ENCODE measurements around the gene CTNNA3. TPM values are rescaled to one million over a fixed set of nuclear protein-coding genes. Genes with fewer than 3 reads are reported as not detected.

The CTNNA3 gene
- polyA plus RNA-seq, 1 donor from 2014 or later, result 0.14 TPM

- no peaks in the 10 kb centered on the region for H3K27me3 ChIP-seq (ENCODE audit: insufficient read depth, low read depth, low read length)
- H3K27ac ChIP-seq (ENCODE audit: low read length), result no peak overlapping the region
- no peaks in the 10 kb centered on the region for H3F3A ChIP-seq (ENCODE audit: insufficient read depth, low read length, poor library complexity, severe bottlenecking)
- no peak for TF ChIP-seq POLR2AphosphoS5 (IDR thresholded peaks at IDR 0.05)
- no peak for TF ChIP-seq MXI1 (conservative IDR thresholded peaks at IDR 0.05; ENCODE audit: poor library complexity, severe bottlenecking)
- TF ChIP-seq TAF1 (IDR thresholded peaks at IDR 0.05; ENCODE audit: low read depth), result no peak
- TF ChIP-seq, protein P1, sequence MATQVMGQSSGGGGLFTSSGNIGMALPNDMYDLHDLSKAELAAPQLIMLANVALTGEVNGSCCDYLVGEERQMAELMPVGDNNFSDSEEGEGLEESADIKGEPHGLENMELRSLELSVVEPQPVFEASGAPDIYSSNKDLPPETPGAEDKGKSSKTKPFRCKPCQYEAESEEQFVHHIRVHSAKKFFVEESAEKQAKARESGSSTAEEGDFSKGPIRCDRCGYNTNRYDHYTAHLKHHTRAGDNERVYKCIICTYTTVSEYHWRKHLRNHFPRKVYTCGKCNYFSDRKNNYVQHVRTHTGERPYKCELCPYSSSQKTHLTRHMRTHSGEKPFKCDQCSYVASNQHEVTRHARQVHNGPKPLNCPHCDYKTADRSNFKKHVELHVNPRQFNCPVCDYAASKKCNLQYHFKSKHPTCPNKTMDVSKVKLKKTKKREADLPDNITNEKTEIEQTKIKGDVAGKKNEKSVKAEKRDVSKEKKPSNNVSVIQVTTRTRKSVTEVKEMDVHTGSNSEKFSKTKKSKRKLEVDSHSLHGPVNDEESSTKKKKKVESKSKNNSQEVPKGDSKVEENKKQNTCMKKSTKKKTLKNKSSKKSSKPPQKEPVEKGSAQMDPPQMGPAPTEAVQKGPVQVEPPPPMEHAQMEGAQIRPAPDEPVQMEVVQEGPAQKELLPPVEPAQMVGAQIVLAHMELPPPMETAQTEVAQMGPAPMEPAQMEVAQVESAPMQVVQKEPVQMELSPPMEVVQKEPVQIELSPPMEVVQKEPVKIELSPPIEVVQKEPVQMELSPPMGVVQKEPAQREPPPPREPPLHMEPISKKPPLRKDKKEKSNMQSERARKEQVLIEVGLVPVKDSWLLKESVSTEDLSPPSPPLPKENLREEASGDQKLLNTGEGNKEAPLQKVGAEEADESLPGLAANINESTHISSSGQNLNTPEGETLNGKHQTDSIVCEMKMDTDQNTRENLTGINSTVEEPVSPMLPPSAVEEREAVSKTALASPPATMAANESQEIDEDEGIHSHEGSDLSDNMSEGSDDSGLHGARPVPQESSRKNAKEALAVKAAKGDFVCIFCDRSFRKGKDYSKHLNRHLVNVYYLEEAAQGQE (IDR thresholded peaks at IDR 0.05; ENCODE audit: borderline replicate concordance), result no peak
- no peak for TF ChIP-seq EP300 (conservative IDR thresholded peaks at IDR 0.05; ENCODE audit: poor library complexity, severe bottlenecking)
- no peak for TF ChIP-seq EZH2 (IDR thresholded peaks at IDR 0.05; ENCODE audit: borderline replicate concordance, insufficient read depth, low read length, poor library complexity, severe bottlenecking)
- TF ChIP-seq RAD21 (conservative IDR thresholded peaks at IDR 0.05), result no peak
- no peak for TF ChIP-seq SMC3 (conservative IDR thresholded peaks at IDR 0.05; ENCODE audit: poor library complexity)
- TF ChIP-seq, protein P2, sequence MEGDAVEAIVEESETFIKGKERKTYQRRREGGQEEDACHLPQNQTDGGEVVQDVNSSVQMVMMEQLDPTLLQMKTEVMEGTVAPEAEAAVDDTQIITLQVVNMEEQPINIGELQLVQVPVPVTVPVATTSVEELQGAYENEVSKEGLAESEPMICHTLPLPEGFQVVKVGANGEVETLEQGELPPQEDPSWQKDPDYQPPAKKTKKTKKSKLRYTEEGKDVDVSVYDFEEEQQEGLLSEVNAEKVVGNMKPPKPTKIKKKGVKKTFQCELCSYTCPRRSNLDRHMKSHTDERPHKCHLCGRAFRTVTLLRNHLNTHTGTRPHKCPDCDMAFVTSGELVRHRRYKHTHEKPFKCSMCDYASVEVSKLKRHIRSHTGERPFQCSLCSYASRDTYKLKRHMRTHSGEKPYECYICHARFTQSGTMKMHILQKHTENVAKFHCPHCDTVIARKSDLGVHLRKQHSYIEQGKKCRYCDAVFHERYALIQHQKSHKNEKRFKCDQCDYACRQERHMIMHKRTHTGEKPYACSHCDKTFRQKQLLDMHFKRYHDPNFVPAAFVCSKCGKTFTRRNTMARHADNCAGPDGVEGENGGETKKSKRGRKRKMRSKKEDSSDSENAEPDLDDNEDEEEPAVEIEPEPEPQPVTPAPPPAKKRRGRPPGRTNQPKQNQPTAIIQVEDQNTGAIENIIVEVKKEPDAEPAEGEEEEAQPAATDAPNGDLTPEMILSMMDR (IDR thresholded peaks at IDR 0.05; ENCODE audit: poor library complexity, severe bottlenecking), result no peak
- no peaks in the 10 kb centered on the region for H3K79me2 ChIP-seq (replicated peaks; ENCODE audit: insufficient read depth, low read length)
- H2AFZ ChIP-seq (ENCODE audit: low read depth, low read length), result no peak overlapping the region
- no peaks in the 10 kb centered on the region for H3K9me2 ChIP-seq (ENCODE audit: insufficient read depth, low read length)
- no peak overlapping the region for H3K9ac ChIP-seq (ENCODE audit: low read length)
- H3K9me3 ChIP-seq (ENCODE audit: low read length), result no peaks in the 10 kb centered on the region
- no peak overlapping the region for H3K4me3 ChIP-seq (ENCODE audit: low read length)
- H3K36me3 ChIP-seq (ENCODE audit: insufficient read depth, low read length), result no peaks in the 10 kb centered on the region
- H3K4me2 ChIP-seq (ENCODE audit: low read length), result no peak overlapping the region
- no peaks in the 10 kb centered on the region for H4K20me1 ChIP-seq (ENCODE audit: insufficient read depth)
Measured at GRCh38 chr10:66414943-66415342, 1281.1 kb downstream of the CTNNA3 start.

DNA sequence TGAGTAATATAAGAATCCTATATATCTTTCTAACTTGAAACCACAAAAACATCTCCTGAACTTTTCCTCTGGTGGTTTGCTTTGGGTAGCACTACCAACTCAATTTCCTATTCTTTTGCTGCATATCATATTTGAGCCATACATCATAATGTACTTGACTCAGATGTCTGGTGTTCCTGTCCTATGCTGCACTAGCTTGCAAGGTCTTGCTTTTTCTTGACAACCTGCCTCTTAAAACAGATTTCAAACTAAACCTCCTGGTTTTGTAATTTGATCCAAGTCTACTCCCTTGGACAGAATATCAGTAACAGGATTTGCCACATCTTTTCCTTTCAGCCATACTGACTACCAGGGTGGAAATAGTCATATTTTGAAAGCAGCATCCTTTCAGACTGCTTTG lies 1290.4 kb downstream of the CTNNA3 start:
- H3K4me3 ChIP-seq (ENCODE audit: low read length), result no peak overlapping the region
- H3K9me2 ChIP-seq (ENCODE audit: insufficient read depth, low read length), result no peaks in the 10 kb centered on the region
- no peaks in the 10 kb centered on the region for H3K79me2 ChIP-seq (replicated peaks; ENCODE audit: insufficient read depth, low read length)
- H3K27ac ChIP-seq (ENCODE audit: low read length), result no peak overlapping the region
- H3K27me3 ChIP-seq (ENCODE audit: insufficient read depth, low read depth, low read length), result no peaks in the 10 kb centered on the region
- H3F3A ChIP-seq (ENCODE audit: insufficient read depth, low read length, poor library complexity, severe bottlenecking), result no peaks in the 10 kb centered on the region
- TF ChIP-seq MXI1 (conservative IDR thresholded peaks at IDR 0.05; ENCODE audit: poor library complexity, severe bottlenecking), result no peak
- TF ChIP-seq SMC3 (conservative IDR thresholded peaks at IDR 0.05; ENCODE audit: poor library complexity), result no peak
- no peak for TF ChIP-seq POLR2AphosphoS5 (IDR thresholded peaks at IDR 0.05)
- TF ChIP-seq, protein P2 (IDR thresholded peaks at IDR 0.05; ENCODE audit: poor library complexity, severe bottlenecking), result no peak
- no peak for TF ChIP-seq EZH2 (IDR thresholded peaks at IDR 0.05; ENCODE audit: borderline replicate concordance, insufficient read depth, low read length, poor library complexity, severe bottlenecking)
- no peak for TF ChIP-seq TAF1 (IDR thresholded peaks at IDR 0.05; ENCODE audit: low read depth)
- no peak for TF ChIP-seq RAD21 (conservative IDR thresholded peaks at IDR 0.05)
- TF ChIP-seq, protein P1 (IDR thresholded peaks at IDR 0.05; ENCODE audit: borderline replicate concordance), result no peak
- no peak for TF ChIP-seq EP300 (conservative IDR thresholded peaks at IDR 0.05; ENCODE audit: poor library complexity, severe bottlenecking)
- no peaks in the 10 kb centered on the region for H3K9me3 ChIP-seq (ENCODE audit: low read length)
- no peaks in the 10 kb centered on the region for H3K36me3 ChIP-seq (ENCODE audit: insufficient read depth, low read length)
- H4K20me1 ChIP-seq (ENCODE audit: insufficient read depth), result no peaks in the 10 kb centered on the region
- H3K4me2 ChIP-seq (ENCODE audit: low read length), result no peak overlapping the region
- no peak overlapping the region for H3K9ac ChIP-seq (ENCODE audit: low read length)
- H2AFZ ChIP-seq (ENCODE audit: low read depth, low read length), result no peak overlapping the region
